Measurements from ENCODE around the gene OGA.

Gene OGA

GRCh38 chr10:101851411-101852116 lies 33.3 kb upstream of the OGA start:
- no peaks in the 10 kb centered on the region for H3K36me3 ChIP-seq (ENCODE audit: control insufficient read depth, low read length)
- H3F3A ChIP-seq (ENCODE audit: control insufficient read depth, insufficient read depth), result no peaks in the 10 kb centered on the region
- no peak overlapping the region for H3K4me3 ChIP-seq (ENCODE audit: low read length)
- H3K27ac ChIP-seq (ENCODE audit: low read depth, low read length), result no peak overlapping the region
- no peaks in the 10 kb centered on the region for H3K9me2 ChIP-seq (replicated peaks; ENCODE audit: control insufficient read depth, low read length)
- TF ChIP-seq, protein P1, sequence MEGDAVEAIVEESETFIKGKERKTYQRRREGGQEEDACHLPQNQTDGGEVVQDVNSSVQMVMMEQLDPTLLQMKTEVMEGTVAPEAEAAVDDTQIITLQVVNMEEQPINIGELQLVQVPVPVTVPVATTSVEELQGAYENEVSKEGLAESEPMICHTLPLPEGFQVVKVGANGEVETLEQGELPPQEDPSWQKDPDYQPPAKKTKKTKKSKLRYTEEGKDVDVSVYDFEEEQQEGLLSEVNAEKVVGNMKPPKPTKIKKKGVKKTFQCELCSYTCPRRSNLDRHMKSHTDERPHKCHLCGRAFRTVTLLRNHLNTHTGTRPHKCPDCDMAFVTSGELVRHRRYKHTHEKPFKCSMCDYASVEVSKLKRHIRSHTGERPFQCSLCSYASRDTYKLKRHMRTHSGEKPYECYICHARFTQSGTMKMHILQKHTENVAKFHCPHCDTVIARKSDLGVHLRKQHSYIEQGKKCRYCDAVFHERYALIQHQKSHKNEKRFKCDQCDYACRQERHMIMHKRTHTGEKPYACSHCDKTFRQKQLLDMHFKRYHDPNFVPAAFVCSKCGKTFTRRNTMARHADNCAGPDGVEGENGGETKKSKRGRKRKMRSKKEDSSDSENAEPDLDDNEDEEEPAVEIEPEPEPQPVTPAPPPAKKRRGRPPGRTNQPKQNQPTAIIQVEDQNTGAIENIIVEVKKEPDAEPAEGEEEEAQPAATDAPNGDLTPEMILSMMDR (IDR thresholded peaks at IDR 0.05; ENCODE audit: low read depth, low read length, poor library complexity, severe bottlenecking), result no peak
- no peak for TF ChIP-seq EZH2phosphoT487 (IDR thresholded peaks at IDR 0.05; ENCODE audit: borderline replicate concordance, low read length)
- no peaks in the 10 kb centered on the region for H3K27me3 ChIP-seq (ENCODE audit: control insufficient read depth, low read length)
- H3K79me2 ChIP-seq (ENCODE audit: control insufficient read depth, low read length), result no peaks in the 10 kb centered on the region
- H3K4me2 ChIP-seq (ENCODE audit: low read length), result no peak overlapping the region
- no peaks in the 10 kb centered on the region for H4K20me1 ChIP-seq (ENCODE audit: control insufficient read depth, insufficient read depth, low read depth, low read length)
- peaks cover 6% of the 10 kb centered on the region for H3K4me1 ChIP-seq (ENCODE audit: control insufficient read depth, low read length)
- no peaks in the 10 kb centered on the region for H3K9me3 ChIP-seq (ENCODE audit: control insufficient read depth, insufficient read depth, low read length)

DNA sequence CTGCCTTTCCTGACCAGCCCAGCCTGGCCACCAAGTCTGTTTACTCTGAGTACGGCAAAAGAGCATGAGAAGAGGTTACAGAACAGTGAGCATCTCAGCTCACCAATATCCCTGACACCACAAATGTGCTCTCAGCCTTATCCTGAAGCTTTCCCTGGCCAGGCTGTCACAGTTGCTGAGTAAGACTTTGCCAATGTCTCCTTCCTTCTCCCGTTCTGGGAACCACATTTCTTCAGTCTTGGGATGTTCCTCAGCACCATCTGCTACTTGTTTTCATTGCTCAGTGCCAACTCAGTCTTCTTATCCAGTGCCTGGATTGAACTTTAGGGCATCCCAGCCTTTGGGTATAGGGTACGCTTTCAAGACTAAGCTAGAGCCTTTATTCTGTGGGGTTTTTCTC lies 32.5 kb upstream of the OGA start:
- H4K20me1 ChIP-seq (ENCODE audit: control insufficient read depth, insufficient read depth, low read depth, low read length), result no peaks in the 10 kb centered on the region
- H3K36me3 ChIP-seq (ENCODE audit: control insufficient read depth, low read length), result no peaks in the 10 kb centered on the region
- H3K9me2 ChIP-seq (replicated peaks; ENCODE audit: control insufficient read depth, low read length), result no peaks in the 10 kb centered on the region
- no peak overlapping the region for H3K4me2 ChIP-seq (ENCODE audit: low read length)
- no peak overlapping the region for H3K4me3 ChIP-seq (ENCODE audit: low read length)
- peaks cover 6% of the 10 kb centered on the region for H3K4me1 ChIP-seq (ENCODE audit: control insufficient read depth, low read length)
- TF ChIP-seq, protein P1 (IDR thresholded peaks at IDR 0.05; ENCODE audit: low read depth, low read length, poor library complexity, severe bottlenecking), result no peak
- TF ChIP-seq EZH2phosphoT487 (IDR thresholded peaks at IDR 0.05; ENCODE audit: borderline replicate concordance, low read length), result no peak
- H3K27ac ChIP-seq (ENCODE audit: low read depth, low read length), result no peak overlapping the region
- H3K9me3 ChIP-seq (ENCODE audit: control insufficient read depth, insufficient read depth, low read length), result no peaks in the 10 kb centered on the region
- no peaks in the 10 kb centered on the region for H3K79me2 ChIP-seq (ENCODE audit: control insufficient read depth, low read length)
- no peaks in the 10 kb centered on the region for H3K27me3 ChIP-seq (ENCODE audit: control insufficient read depth, low read length)
- H3F3A ChIP-seq (ENCODE audit: control insufficient read depth, insufficient read depth), result no peaks in the 10 kb centered on the region

- H3K27me3 ChIP-seq (ENCODE audit: control insufficient read depth, low read length), result no peaks in the 10 kb centered on the region
- no peak overlapping the region for H3K4me3 ChIP-seq (ENCODE audit: low read length)
- H3K79me2 ChIP-seq (ENCODE audit: control insufficient read depth, low read length), result no peaks in the 10 kb centered on the region
- peaks cover 15% of the 10 kb centered on the region for H3K4me1 ChIP-seq (ENCODE audit: control insufficient read depth, low read length)
- H3F3A ChIP-seq (ENCODE audit: control insufficient read depth, insufficient read depth), result no peaks in the 10 kb centered on the region
- H3K27ac ChIP-seq (ENCODE audit: low read depth, low read length), result no peak overlapping the region
- H3K9me3 ChIP-seq (ENCODE audit: control insufficient read depth, insufficient read depth, low read length), result no peaks in the 10 kb centered on the region
- H3K36me3 ChIP-seq (ENCODE audit: control insufficient read depth, low read length), result no peaks in the 10 kb centered on the region
- no peak overlapping the region for H3K4me2 ChIP-seq (ENCODE audit: low read length)
- no peaks in the 10 kb centered on the region for H3K9me2 ChIP-seq (replicated peaks; ENCODE audit: control insufficient read depth, low read length)
- TF ChIP-seq EZH2phosphoT487 (IDR thresholded peaks at IDR 0.05; ENCODE audit: borderline replicate concordance, low read length), result no peak
- TF ChIP-seq, protein P1 (IDR thresholded peaks at IDR 0.05; ENCODE audit: low read depth, low read length, poor library complexity, severe bottlenecking), result no peak
- H4K20me1 ChIP-seq (ENCODE audit: control insufficient read depth, insufficient read depth, low read depth, low read length), result no peaks in the 10 kb centered on the region
These were observed 30.7 kb upstream of the OGA start for GRCh38 chr10:101848894-101849351.

Data from DOHH2 (cell line).